ENCODE measurements around the gene CLDN9. TPM values are rescaled to one million over a fixed set of nuclear protein-coding genes. Genes with fewer than 3 reads are reported as not detected.

CLDN9 gene
- total and polyA plus RNA-seq, 9 of the 15 experiments (the other 6 are each of a cell fraction or from before 2014, with no cell fraction given), result 0.12 to 0.44 (median 0.22) TPM; not detected in 4

- TF ChIP-seq HNRNPLL (IDR thresholded peaks at IDR 0.05; ENCODE audit: low read depth, low read length, poor library complexity, severe bottlenecking) (peak; percentile 93), SRSF9 (IDR thresholded peaks at IDR 0.05; ENCODE audit: borderline replicate concordance, low read depth, low read length) (no peak), KAT7 (CRISPR knock-in tag; IDR thresholded peaks at IDR 0.05; ENCODE audit: borderline replicate concordance) (peak; percentile 58; the same call in 1 of the 2 replicates), HNRNPUL1 (IDR thresholded peaks at IDR 0.05; ENCODE audit: low read length) (no peak), TCF7L2 (IDR thresholded peaks at IDR 0.05; ENCODE audit: low read depth, low read length) (no peak), NCOA4 (IDR thresholded peaks at IDR 0.05; ENCODE audit: partially characterized antibody) (no peak), PTBP1 (IDR thresholded peaks at IDR 0.05; ENCODE audit: low read depth, low read length) (0 out of 2 replicates have a peak, but pooled peaks have one; percentile 35), RERE (CRISPR knock-in tag; IDR thresholded peaks at IDR 0.05; ENCODE audit: borderline replicate concordance) (no peak), SREBF1 (IDR thresholded peaks at IDR 0.05; ENCODE audit: borderline replicate concordance, low read depth, low read length) (peak; percentile 97), CREM (IDR thresholded peaks at IDR 0.05; ENCODE audit: low read depth) (peak; percentile 97), BACH1 (tag; IDR thresholded peaks at IDR 0.05) (no peak), NFIX (CRISPR knock-in tag; IDR thresholded peaks at IDR 0.05; ENCODE audit: low read depth) (no peak), TAF1 (IDR thresholded peaks at IDR 0.05; ENCODE audit: control insufficient read depth, extremely low read depth, insufficient read depth, low read length, severe bottlenecking) (peak; percentile 52), GATAD2A (IDR thresholded peaks at IDR 0.05) (no peak), MCM5 (IDR thresholded peaks at IDR 0.05; ENCODE audit: low read depth) (no peak), TRIM28 (IDR thresholded peaks at IDR 0.05) (no peak), MXI1 (IDR thresholded peaks at IDR 0.05; ENCODE audit: low read depth, low read length) (peak; percentile 31), ZNF121 (CRISPR knock-in tag; conservative IDR thresholded peaks at IDR 0.05) (no peak), RFX1 (IDR thresholded peaks at IDR 0.05) (no peak), PHTF2 (CRISPR knock-in tag; IDR thresholded peaks at IDR 0.05) (no peak), ZKSCAN8 (CRISPR knock-in tag; IDR thresholded peaks at IDR 0.05) (no peak)
Observed at GRCh38 chr16:3023669-3024478, 11.2 kb downstream of the CLDN9 start, which contains the start of the genes HCFC1R1 and THOC6 (continued).
